HG03460 (cell line): ENCODE results near the gene ABHD4.
"Not testable (repeated sequence)": the region's sequence is repeated elsewhere in the genome, so short reads cannot be mapped to it uniquely, and the experiment has no call there.

Experiments used
- ATAC-seq: cut with Tn5 transposase; IDR thresholded peaks from one replicate; pipeline ENCODE4 v1.9.1; 2021; ENCODE audit not compliant: unreplicated experiment

The ABHD4 gene

DNA sequence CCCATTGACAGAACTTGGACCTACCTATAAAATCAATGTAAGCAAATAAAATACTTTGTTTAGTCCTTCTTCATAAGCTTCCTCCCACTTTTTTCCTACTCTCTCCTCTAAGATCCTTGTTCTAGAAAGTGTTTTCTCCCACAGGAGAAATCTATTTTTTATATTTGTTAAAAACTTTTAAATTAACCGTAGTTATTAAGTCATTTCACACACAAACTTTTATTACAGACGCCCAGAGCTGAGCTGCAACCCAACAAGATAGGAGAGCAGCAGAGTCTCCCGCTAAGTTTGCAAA is 36.8 kb upstream of the ABHD4 start:
- ATAC-seq: no peak

DNA sequence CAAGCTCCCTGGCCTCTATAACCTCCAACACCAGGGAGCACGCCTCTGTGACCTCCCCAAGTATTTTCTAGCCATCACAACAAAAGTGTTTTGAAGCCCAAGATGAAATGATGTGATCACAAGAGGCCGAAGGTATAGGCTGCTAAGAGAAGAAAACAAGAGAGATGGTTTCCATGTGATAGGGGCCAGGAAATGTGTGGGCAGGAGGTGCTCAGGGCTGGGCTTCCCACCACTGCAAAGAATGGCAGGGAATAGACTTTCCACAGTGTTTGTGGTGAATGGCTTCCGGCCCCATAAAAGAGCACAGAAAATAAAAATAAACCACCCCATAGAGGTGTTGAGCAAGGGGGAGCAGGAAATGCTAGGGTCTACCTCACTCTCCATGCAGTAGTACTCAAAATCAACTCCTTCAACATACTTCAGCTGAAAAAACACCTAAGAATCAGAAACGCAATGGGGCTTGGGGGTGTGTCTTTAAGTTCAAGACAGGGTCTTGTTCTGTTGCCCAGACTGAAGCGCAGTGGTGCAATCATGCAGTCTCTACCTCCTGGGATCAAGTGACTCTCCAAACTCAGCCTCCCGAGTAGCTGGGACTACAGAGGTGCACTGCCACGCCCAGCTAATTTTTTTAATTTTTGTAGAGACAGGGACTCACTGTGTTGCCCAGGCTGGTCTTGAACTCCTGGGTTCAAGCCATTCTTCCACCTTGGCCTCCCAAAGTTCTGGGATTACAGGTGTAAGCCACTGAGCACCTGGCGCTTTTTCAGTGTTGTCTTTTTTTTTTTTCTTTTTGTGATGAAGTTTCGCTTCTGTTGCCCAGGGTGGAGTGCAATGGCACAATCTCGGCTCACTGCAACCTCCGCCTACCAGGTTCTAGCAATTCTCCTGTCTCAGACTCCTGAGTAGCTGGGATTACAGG is 36.2 kb upstream of the ABHD4 start:
- no peak for ATAC-seq

DNA sequence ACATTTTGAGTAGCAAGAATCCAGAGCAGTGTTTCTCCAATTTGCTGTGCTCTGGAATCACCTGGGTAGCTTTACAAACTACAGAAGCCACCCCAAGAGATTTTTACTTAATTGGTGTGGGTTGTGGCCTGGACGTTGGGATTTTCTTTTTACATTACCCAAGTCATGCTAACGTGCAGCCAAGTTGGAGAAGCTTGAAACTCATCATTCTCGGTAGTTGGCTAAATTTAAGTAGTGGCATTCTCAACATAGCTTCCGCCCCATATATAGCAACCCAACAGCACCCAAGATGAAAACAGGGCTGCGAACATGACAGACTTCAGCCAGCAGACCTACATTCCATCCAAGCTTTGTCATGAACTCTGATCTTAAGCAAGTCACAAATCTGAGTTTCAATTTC is 34.1 kb upstream of the ABHD4 start:
- no peak for ATAC-seq

DNA sequence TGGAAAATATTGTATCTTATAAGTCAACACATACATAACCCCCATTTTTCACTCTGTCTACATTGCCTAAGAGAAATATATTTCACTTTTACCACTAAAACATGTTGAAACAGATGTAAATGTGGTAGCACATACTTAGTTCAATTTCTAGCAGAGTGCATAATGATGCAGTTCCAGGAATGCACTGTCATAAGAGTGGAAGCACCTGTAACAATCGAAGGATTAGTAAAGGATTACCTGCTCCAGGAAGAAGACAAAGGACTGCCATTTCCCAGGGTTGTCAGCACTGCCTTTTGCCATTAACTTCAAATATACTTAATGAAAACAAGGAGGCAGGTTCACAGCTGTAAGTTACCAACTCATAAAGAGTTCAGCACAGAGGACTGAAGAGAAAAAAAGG is 33.6 kb upstream of the ABHD4 start:
- ATAC-seq: no peak

DNA sequence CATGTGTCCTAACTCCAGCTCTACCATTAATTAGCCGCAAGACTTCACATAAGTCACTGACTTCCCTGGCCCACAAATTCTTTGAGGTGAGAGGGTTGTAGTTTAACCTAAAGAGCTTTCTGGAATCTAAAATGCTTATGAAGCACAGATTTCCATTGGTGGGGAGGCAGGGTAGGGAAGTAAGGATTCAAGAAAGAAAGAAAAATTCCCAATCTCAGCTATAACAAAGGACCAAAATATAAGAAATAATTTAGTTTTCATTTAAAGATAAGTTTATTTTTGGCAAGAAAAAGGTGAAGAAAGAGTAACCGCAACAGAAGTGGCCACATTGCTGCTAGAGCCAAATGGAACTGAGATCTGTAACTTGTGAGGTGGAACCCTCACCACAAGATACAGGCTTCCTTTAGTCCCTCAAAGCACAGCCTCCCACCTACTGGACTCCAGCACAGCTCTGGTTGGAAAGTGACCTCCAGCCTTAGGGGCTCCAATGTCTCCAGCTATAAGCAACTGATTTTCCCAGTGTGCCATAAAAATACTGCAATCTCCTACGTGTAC is 32.6 kb upstream of the ABHD4 start:
- peak; percentile 40 for ATAC-seq

DNA sequence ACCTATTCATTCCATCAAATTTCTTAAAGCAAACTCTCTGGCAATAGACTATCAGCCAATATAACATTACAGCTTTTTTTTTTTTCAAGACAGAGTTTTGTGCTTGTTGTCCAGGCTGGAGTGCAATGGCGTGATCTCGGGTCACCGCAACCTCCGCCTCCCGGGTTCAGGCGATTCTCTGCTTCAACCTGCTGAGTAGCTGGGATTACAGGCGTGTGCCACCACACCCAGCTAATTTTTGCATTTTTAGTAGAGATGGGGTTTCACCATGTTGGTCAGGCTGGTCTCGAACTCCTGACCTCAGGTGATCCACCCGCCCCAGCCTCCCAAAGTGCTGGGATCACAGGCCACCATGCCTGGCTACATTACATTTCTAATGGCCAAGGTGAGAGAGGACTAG is 31.8 kb upstream of the ABHD4 start:
- not testable (repeated sequence) for ATAC-seq

DNA sequence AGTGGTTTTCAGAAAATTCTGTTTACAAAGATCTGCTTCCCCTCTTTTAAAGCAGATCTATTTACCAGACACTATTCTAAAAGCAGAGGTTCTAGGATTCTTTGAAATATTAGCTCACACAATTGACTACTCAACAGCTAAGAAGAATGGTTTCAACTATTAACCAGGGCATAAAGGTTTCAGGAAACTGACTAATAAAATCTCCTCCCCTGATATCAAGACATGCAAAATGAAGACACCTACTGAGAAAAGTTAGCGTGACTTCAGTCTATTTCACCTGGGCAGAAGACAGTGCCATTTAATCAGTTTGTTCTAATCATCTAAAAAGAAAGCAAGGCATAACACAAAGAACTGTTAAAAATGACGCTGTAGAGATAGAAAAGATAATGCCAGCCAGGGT is 31.3 kb upstream of the ABHD4 start:
- no peak for ATAC-seq

DNA sequence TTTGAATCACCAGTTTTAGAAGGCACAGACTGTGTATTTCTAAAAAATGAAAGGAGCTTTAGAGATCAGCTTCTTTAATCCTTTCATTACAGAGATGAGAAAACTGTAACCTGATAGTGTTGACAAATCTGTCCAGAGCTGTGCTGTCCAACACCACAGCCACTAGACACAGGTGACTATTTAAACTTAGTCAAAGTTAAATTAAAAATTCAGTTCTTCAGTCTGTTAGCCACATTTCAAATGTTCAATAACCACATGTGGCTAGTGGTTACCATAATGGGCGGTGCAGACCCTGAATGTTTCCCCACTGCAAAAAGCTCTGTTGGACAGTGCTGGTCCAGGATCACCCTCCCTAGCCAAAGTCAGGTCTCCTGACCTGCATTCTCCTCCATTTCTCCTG is 30.7 kb upstream of the ABHD4 start:
- no peak for ATAC-seq

DNA sequence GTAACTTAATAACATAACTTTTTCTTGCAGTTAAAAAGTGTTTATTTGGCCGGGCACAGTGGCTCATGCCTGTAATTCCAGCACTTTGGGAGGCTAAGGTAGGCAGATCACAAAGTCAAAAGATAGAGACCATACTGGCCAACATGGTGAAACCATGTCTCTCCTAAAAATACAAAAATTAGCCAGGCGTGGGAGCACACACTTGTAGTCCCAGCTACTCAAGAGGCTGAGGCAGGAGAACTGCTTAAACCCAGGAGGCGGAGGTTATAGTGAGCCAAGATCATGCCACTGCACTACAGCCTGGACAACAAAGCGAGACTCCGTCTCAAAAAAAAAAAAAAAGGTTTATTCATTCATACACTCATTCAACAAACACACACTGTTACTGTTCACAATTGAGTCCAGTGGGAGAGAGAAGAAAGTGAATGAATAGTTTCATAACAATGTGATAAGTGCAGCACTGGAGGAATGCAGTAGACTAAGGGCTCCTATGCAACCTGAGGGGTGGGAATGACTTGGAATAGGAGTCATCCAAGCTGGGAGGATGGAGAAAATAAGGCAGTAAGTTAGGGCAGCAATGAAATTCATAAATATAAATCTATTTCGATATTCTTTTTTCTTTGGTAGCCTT is 28.9 kb upstream of the ABHD4 start:
- no peak for ATAC-seq

DNA sequence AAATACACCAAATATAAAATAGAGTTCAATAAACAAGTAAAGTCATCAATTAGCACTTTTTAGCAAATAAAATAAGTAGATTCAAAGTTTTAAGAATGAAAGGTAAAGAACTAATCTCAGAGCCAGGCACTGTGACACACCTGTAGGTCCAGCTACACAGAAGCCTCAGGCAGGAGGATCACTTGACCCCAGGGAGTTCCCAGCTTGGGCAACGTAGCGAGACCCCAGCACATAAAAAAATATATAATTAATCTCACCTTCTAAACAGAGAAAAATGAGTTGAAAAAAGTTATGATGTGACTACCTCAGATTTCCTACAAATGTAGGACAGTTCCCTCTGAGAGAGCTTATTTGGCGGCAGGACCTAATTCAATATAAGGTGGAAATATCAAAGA is 28.4 kb upstream of the ABHD4 start:
- no peak for ATAC-seq

DNA sequence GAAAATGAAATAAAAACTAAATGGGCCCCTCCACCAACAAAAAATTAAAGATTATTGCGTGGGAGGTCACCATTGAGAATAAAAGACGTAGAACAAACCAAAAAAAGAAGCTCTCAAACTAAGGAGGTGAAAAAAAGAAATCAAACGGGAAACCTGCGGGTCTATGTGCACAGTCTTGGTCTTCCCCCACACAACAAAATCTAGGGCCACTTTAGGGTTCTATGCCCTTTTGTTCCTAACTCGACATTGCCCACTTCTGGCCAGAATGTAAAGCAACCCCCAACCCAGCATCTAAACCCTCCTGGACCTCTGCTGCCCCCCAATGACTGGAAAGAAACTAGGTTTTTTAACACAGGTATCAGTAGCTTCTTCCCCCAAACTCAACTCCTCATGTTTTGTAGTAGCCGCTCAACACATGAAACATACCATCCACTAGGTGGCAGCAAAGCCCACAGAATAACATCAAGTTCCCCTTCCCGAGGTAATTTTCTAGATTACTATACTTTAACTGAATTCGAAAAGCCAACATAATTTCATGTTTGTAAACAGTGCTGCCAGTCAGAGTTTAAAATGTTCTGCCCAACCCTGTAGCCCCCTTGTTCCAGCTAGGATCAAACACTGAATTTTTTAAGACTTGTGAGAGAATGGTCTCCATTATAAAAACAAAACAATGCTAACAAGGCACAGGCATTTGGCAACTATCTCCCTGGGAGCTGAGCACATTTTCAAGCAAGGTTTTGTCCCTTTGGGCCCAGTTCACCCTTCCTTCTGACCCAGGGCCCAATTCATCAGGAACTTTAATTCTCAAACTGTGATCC is 27.8 kb upstream of the ABHD4 start:
- peak; percentile 58 for ATAC-seq

DNA sequence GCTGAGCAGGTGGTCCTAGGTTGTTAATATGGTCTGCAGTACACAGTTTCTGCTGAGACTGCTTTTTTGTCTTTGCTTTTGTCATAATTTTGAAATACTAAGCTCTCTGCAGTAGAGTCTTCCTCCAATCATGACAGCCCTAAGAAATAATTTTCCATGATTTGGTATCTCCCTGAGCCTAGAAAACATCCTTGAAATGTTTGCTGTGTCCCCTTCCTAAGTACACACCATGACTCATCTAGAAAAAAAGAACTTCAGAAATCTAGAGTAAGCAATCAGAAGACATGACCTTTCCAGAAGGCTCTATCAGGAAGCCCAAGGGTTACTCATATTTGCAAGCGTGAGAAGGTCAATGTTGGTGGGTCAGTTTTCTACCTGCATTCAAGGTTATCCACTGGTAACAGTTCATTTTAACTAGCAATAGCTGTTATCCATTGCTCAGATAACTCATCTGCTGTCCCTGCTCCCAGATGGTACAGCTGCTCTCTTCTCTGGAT is 25.5 kb upstream of the ABHD4 start:
- ATAC-seq: no peak

DNA sequence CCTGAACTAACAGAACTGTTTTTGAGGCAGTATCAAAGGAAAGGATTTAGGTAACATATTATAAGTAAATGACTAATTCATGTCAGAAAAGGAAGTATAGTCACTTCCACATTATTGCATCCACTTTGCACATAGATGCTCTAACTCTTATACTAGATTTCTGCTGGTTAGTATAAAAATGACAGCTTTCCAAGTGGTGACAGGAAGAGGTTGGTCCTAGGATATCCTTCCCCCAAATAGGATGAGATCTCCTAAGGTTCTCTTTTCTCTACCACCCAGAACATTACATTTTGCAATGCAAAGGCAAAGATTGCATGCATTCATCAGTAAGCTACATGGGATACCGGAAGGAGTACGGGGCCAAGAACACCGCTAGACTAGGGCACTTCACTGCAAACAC is 24.3 kb upstream of the ABHD4 start:
- ATAC-seq: no peak

DNA sequence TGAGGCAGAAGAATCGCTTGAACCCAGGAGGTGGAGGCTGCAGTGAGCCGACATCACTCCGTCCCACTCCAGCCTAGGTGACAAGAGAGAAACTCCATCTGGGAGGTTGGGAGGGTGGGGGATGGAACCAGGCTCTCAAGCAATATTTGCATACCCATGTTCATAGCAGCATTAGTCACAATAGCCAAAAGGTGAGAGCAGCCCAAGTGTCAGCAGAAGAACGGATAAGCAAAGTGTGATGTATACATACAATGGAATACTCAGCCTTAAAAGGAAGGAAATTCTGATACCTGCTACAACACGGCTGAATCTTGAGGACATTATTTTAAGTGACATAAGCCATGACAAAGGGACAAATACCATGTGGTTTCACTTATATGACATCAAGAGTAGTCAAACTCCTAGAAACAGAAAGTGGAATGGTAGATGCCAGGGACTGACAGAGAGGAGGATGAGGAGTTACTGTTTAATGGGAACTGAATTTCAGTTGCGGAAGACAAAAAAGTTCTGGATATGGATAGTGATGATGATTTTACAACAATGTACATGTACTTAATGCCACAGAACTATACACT is 20.7 kb upstream of the ABHD4 start:
- ATAC-seq: no peak

DNA sequence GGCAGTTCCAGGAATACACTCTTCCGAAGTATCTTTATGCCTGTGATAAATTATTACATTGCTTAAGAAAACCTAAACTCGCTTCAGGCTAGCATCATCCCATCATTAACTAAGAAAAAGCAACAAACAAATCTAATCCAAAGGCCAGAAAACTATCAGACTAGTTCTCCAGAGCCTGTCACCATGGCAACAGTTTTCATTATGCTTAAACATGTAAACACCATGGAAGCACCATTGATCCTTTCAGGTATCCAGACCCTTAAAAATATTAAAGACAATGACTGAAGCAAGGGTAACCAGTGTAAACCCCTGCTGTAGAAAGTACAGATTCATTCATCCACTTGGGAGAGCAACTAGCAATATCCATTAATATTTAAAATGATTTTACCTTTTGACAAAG is 18.9 kb upstream of the ABHD4 start:
- ATAC-seq: no peak

DNA sequence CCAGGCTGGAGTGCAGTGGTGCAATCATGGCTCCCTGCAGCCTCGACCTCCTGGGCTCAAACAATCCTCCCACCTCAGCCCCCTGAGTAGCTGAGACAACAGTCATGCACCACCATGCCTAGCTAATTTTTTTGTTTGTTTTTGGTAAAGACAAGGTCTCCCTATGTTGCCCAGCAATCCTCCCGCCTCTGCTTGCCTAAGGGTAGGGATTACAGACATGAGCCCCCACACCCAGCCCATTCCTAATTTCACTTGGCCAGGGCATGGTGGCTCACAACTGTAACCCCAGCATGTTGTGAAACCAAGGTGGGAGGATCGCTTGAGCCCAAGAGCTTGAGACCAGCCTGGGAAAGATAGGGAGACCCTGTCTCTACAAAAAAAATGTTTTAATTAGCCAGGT is 18.2 kb upstream of the ABHD4 start:
- no peak for ATAC-seq

DNA sequence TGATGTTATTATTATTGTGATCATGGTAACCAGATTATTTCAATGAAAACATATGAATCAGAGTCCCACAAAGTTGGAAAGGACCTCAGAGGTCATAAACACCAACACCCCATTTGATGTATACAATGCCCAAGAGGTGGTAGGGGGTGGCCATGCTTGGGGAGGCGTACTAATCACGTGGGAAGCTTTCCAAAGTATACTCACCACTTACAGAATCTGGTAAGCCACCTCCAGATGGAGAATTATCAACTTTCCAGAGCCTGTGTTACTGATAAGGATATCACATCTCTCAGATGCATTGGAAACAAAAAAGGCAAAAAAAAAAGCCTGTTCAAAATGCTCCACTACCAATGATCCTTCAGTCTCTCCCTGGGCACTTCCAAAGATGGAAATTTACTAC is 17.5 kb upstream of the ABHD4 start:
- no peak for ATAC-seq

DNA sequence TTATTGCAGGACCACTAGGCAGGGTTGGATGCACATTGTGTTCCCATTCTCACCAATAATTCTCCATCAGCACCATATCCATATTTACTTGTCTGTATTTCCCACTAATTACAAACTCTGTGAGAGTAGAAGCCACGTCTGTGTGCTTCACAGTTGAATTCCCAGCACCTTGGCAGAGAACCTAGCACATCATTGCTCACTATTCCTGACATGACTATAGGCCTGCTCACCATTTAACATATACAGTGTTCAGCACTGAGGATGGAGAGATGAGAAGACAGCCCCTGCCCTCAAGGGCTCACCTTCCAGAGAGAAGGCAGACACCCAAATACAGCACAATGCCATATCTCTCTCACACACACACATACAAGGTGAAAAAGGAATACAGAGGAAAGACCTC is 14.1 kb upstream of the ABHD4 start:
- ATAC-seq: no peak

DNA sequence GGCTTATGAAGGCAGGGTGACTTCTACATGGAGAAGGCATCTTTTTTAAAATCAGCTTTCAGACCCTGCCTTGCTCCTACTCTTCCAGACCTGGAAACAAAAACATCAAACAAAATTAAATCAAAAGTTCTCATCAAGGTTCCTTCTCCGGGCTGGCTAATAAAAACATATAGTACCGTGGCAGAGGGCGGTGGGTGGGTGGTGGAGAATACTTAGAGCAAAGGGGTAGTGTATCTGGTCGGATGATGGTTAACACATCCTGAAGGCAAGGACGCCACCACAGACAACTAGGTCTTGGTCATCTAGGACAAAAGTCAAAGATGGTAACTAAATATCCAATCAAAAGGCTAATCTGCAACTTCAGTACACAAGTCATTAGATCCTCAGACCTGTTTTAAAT is 10.9 kb upstream of the ABHD4 start:
- no peak for ATAC-seq

DNA sequence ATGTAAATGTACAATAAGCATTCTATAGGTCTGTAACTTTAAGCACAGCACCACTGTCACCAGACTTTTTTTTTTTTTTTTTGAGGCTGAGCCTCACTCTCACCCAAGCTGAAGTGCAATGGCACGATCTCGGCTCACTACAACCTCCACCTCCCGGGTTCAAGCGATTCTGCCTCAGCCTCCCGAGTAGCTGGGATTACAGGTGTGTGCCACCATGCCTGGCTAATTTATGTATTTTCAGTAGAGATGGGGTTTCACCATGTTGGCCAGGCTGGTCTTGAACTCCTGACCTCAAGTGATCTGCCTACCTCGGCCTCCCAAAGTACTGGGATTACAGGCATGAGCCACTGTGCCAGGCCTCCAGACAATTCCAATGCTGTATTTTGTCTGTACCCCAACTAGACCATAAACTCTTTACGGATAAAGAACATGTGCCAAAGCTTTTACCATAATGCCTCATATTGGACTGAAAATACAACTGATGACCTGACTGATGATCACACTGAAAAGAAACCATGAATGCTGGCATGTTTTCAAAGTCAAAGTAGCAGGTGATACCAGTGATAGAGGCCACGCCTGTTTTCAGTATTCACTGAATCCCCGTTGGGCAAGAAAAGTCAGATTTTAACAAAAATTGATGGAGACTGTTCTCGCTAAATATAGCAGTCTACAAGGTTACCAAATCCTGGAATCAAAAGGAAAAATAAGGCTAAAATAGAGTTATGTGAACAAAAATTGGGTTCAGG is 10.2 kb upstream of the ABHD4 start:
- ATAC-seq: not testable (repeated sequence)
